WTC11 (cell line): ENCODE data around the gene DENND4B. TPM values are rescaled to one million over a fixed set of nuclear protein-coding genes. Genes with fewer than 3 reads are reported as not detected.

ENCODE experiments used
- ATAC-seq: fragments of 200-7000 bp; cut with Tn5 transposase; 2 replicates; pipeline ENCODE4 v1.10.0; 2021; ENCODE audit warnings: mild to moderate bottlenecking, moderate library complexity
- CTCF ChIA-PET: fragments of 300-600 bp; sonication (Branson Sonifier 250); formaldehyde crosslinking; loops from one replicate; lab custom pipeline; 2021; ENCODE audit warnings: antibody characterized with exemption; lab: Charles Lee
- POLR2A ChIA-PET: fragments of 350-600 bp; sonication (Branson Sonifier 250); formaldehyde crosslinking; loops from one replicate; lab custom pipeline; 2021; ENCODE audit warnings: antibody characterized with exemption; lab: Charles Lee
- DNase-seq: peaks from one replicate; pipeline ENCODE4 v3.0.0; 2021; ENCODE audit warnings: low spot score
- H3K27ac Mint-ChIP-seq: 2 replicates; pipeline ENCODE4 v1.8.0; 2021; ENCODE audit warnings: mixed read lengths
- H3K27me3 Mint-ChIP-seq: 2 replicates; pipeline ENCODE4 v1.8.0; 2021; ENCODE audit warnings: low read depth, mild to moderate bottlenecking, moderate library complexity, mixed read lengths
- H3K36me3 Mint-ChIP-seq: 2 replicates; pipeline ENCODE4 v1.8.0; 2021; ENCODE audit warnings: mixed read lengths
- H3K4me1 Mint-ChIP-seq: 2 replicates; pipeline ENCODE4 v1.8.0; 2022; ENCODE audit warnings: mixed read lengths
- H3K4me3 Mint-ChIP-seq: 2 replicates; pipeline ENCODE4 v1.8.0; 2021; ENCODE audit warnings: mild to moderate bottlenecking, moderate library complexity, mixed read lengths
- H3K9me3 Mint-ChIP-seq: 2 replicates; pipeline ENCODE4 v1.8.0; 2021; ENCODE audit warnings: mixed read lengths
- CTCF ChIP-seq: fragments of 200-600 bp; IDR thresholded peaks from 2 replicates; pipeline ENCODE4 v1.8.0; 2022; ENCODE audit warnings: antibody characterized with exemption
- ETV6 ChIP-seq: sonication (generic); formaldehyde crosslinking; IDR thresholded peaks from 2 replicates; pipeline ENCODE4 v1.8.1; 2022; ENCODE audit warnings: mild to moderate bottlenecking, missing genetic modification reagents
- FOXK1 ChIP-seq: sonication (generic); formaldehyde crosslinking; IDR thresholded peaks from 2 replicates; pipeline ENCODE4 v1.8.0; 2022; ENCODE audit warnings: mild to moderate bottlenecking, moderate library complexity, missing genetic modification reagents
- HMGA2 ChIP-seq: fragments of 250-450 bp; sonication (Bioruptor Pico); IDR thresholded peaks from 2 replicates; pipeline ENCODE4 v1.4.0; 2021; ENCODE audit warnings: mild to moderate bottlenecking, moderate library complexity
- IRF1 ChIP-seq: sonication (generic); formaldehyde crosslinking; IDR thresholded peaks from 2 replicates; pipeline ENCODE4 v1.8.0; 2023; ENCODE audit warnings: missing genetic modification reagents
- MLX ChIP-seq: sonication (generic); formaldehyde crosslinking; IDR thresholded peaks from 2 replicates; pipeline ENCODE4 v1.8.1; 2023; ENCODE audit warnings: mild to moderate bottlenecking, missing genetic modification reagents, moderate library complexity
- MXD4 ChIP-seq: fragments of 250-450 bp; sonication (Bioruptor Pico); IDR thresholded peaks from 2 replicates; pipeline ENCODE4 v1.8.0; 2021; ENCODE audit warnings: mild to moderate bottlenecking, moderate library complexity, borderline replicate concordance
- NR2C2 ChIP-seq: sonication (generic); formaldehyde crosslinking; IDR thresholded peaks from 2 replicates; pipeline ENCODE4 v1.8.0; 2022; ENCODE audit warnings: mild to moderate bottlenecking, missing genetic modification reagents
- NR3C1 ChIP-seq: sonication (generic); formaldehyde crosslinking; conservative IDR thresholded peaks from 2 replicates; pipeline ENCODE4 v1.8.1; 2023; ENCODE audit warnings: low read depth, mild to moderate bottlenecking, missing genetic modification reagents
- OVOL2 ChIP-seq: fragments of 250-450 bp; sonication (Bioruptor Pico); IDR thresholded peaks from 2 replicates; pipeline ENCODE4 v1.9.0; 2021; ENCODE audit warnings: mild to moderate bottlenecking, borderline replicate concordance
- SMAD4 ChIP-seq: sonication (generic); formaldehyde crosslinking; IDR thresholded peaks from 2 replicates; pipeline ENCODE4 v1.8.0; 2022; ENCODE audit warnings: mild to moderate bottlenecking, missing genetic modification reagents
- TEAD4 ChIP-seq: sonication (generic); formaldehyde crosslinking; IDR thresholded peaks from 2 replicates; pipeline ENCODE4 v1.8.0; 2022; ENCODE audit warnings: mild to moderate bottlenecking, missing genetic modification reagents
- ZNF219 ChIP-seq: sonication (generic); formaldehyde crosslinking; IDR thresholded peaks from 2 replicates; pipeline ENCODE4 v1.8.0; 2023; ENCODE audit warnings: missing genetic modification reagents, mild to moderate bottlenecking, borderline replicate concordance
- ZNF416 ChIP-seq: fragments of 250-450 bp; sonication (Bioruptor Pico); IDR thresholded peaks from 2 replicates; pipeline ENCODE4 v1.9.0; 2021; ENCODE audit warnings: mild to moderate bottlenecking, inconsistent platforms
- ZNF532 ChIP-seq: fragments of 250-450 bp; sonication (Bioruptor Pico); IDR thresholded peaks from 2 replicates; pipeline ENCODE4 v1.9.0; 2021; ENCODE audit warnings: mild to moderate bottlenecking, borderline replicate concordance
- ZNF671 ChIP-seq: fragments of 250-450 bp; sonication (Bioruptor Pico); IDR thresholded peaks from 2 replicates; pipeline ENCODE4 v1.8.0; 2021; ENCODE audit warnings: mild to moderate bottlenecking
- total RNA-seq: library from RNA; stranded (reverse); gene quantifications from 3 replicates; pipeline ENCODE4 v1.2.3, GENCODE V29; 2021
- TF ChIP-seq, protein P1 (sequence below): fragments of 250-450 bp; sonication (Bioruptor Pico); IDR thresholded peaks from 2 replicates; pipeline ENCODE4 v2.1.2; 2022; ENCODE audit warnings: mild to moderate bottlenecking, moderate library complexity
- TF ChIP-seq, protein P2 (sequence below): fragments of 250-450 bp; sonication (Bioruptor Pico); IDR thresholded peaks from 2 replicates; pipeline ENCODE4 v1.9.0; 2021; ENCODE audit warnings: mild to moderate bottlenecking

The DENND4B gene
- total RNA-seq, 1 experiment from 2014 or later: 93.1 TPM

DNA sequence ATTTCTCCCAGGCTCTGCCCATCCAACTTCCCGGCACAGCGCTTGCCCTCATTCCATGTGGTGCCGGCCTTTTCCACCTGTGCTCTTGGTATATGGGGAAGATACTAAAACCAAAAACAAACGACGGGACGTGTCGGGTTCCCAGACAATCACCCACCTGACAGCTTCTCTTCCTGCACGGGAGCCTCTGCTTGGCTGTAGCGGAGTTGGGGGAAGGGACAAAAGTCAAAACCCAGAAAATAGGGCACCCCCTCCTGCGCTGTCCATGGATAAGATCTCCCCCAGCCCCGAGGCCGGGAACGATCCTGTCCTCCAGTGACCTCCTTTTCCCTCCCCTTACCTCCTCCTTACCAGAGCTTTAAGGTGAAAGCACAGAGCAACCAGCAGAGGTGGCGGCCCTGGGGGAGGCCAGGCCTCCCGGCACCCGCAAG is 30.3 kb upstream of the DENND4B start:
- Mint-ChIP-seq H3K4me3 (peak overlapping the region; percentile 98), H3K27ac (peak overlapping the region; percentile 97), H3K9me3 (no peaks in the 10 kb centered on the region), H3K27me3 (no peaks in the 10 kb centered on the region), H3K4me1 (peaks cover 31% of the 10 kb centered on the region), H3K36me3 (peaks cover 34% of the 10 kb centered on the region)
- CTCF ChIA-PET: interaction anchor here (0.9 to 4.3 kb wide), 9 partner anchors 10 to 482 kb away, joined by 3 to 26 read pairs (median 4); partner anchors contain the start of genes CREB3L4, DENND4B, RAB13 and RPS27
- no peak for DNase-seq
- no peak; the same call in 1 of the 2 replicates for ATAC-seq
- TF ChIP-seq SMAD4 (CRISPR knock-in tag): no peak
- no peak for TF ChIP-seq NR3C1
- no peak for TF ChIP-seq MLX (CRISPR knock-in tag)
- no peak for TF ChIP-seq ZNF416
- TF ChIP-seq TEAD4 (CRISPR knock-in tag): no peak
- TF ChIP-seq FOXK1 (CRISPR knock-in tag): no peak
- TF ChIP-seq NR2C2 (CRISPR knock-in tag): no peak
- no peak for TF ChIP-seq CTCF
- TF ChIP-seq ZNF532: no peak
- TF ChIP-seq IRF1 (CRISPR knock-in tag): no peak
- no peak for TF ChIP-seq HMGA2 (CRISPR knock-in tag)
- no peak for TF ChIP-seq ETV6
- TF ChIP-seq, protein P1, sequence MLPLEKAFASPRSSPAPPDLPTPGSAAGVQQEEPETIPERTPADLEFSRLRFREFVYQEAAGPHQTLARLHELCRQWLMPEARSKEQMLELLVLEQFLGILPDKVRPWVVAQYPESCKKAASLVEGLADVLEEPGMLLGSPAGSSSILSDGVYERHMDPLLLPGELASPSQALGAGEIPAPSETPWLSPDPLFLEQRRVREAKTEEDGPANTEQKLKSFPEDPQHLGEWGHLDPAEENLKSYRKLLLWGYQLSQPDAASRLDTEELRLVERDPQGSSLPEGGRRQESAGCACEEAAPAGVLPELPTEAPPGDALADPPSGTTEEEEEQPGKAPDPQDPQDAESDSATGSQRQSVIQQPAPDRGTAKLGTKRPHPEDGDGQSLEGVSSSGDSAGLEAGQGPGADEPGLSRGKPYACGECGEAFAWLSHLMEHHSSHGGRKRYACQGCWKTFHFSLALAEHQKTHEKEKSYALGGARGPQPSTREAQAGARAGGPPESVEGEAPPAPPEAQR (CRISPR knock-in tag): no peak
- TF ChIP-seq ZNF219 (CRISPR knock-in tag): no peak
- TF ChIP-seq ZNF671 (CRISPR knock-in tag): no peak
- TF ChIP-seq, protein P2, sequence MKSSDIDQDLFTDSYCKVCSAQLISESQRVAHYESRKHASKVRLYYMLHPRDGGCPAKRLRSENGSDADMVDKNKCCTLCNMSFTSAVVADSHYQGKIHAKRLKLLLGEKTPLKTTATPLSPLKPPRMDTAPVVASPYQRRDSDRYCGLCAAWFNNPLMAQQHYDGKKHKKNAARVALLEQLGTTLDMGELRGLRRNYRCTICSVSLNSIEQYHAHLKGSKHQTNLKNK (CRISPR knock-in tag): no peak
- TF ChIP-seq MXD4 (CRISPR knock-in tag): no peak
- TF ChIP-seq OVOL2 (CRISPR knock-in tag): no peak
- POLR2A ChIA-PET: interaction anchor here (1.0 to 3.1 kb wide), 10 partner anchors 9 to 343 kb away, joined by 3 to 55 read pairs (median 5); partner anchors contain the start of genes CHTOP, CREB3L4, GATAD2B and RAB13
